ENCODE data around the gene DNAAF1. TPM values are rescaled to one million over a fixed set of nuclear protein-coding genes. Genes with fewer than 3 reads are reported as not detected.

DNAAF1 gene
- total and polyA plus RNA-seq, 2 of the 8 experiments (the other 6 are each of a cell fraction or from before 2014, with no cell fraction given), result 0.09 to 0.15 TPM

- no peak for TF ChIP-seq SP2 (IDR thresholded peaks at IDR 0.05; ENCODE audit: low read length)
Measured at GRCh38 chr16:84143081-84143480, 2.0 kb upstream of the DNAAF1 start (continued).

Measured in H1 (cell line).